A673 (cell line): ENCODE measurements around the gene RALA. TPM values are rescaled to one million over a fixed set of nuclear protein-coding genes. Genes with fewer than 3 reads are reported as not detected.

Experiments used
- BruUV-seq: library from RNA; stranded (reverse); fragments of 400-500 nt; replicated peaks from 2 replicates; lab custom pipeline; 2021; lab: Mats Ljungman, UMichigan
- CTCF ChIA-PET: fragments of 300-600 bp; sonication (Branson Sonifier 250); formaldehyde crosslinking; loops from one replicate; lab custom pipeline; 2022; ENCODE audit warnings: antibody characterized with exemption; lab: Charles Lee
- POLR2A ChIA-PET: fragments of 300-600 bp; sonication (Branson Sonifier 250); formaldehyde crosslinking; loops from one replicate; lab custom pipeline; 2022; ENCODE audit warnings: antibody characterized with exemption; ENCODE audit not compliant: low non-redundant PET; lab: Charles Lee
- DNase-seq: peaks from one replicate; pipeline ENCODE4 v3.0.0-alpha.2; 2015; ENCODE audit warnings: low spot score
- H3K27ac ChIP-seq: fragments of 200-600 bp; sonication (generic); 2 replicates; pipeline ENCODE4 v1.5.1; 2016; ENCODE audit warnings: mixed run types, low read depth, mild to moderate bottlenecking, mixed read lengths, antibody characterized with exemption, low read length; ENCODE audit not compliant: poor library complexity, severe bottlenecking
- H3K27me3 ChIP-seq: fragments of 200-600 bp; sonication (generic); replicated peaks from 2 replicates; pipeline ENCODE4 v1.6.1; 2017; ENCODE audit warnings: mixed run types, low read depth, mild to moderate bottlenecking, mixed read lengths, antibody characterized with exemption, low read length; ENCODE audit not compliant: insufficient read depth, poor library complexity
- H3K36me3 ChIP-seq: fragments of 200-600 bp; sonication (generic); 2 replicates; pipeline ENCODE4 v1.6.1; 2016; ENCODE audit warnings: mixed run types, mild to moderate bottlenecking, mixed read lengths, antibody characterized with exemption, low read length; ENCODE audit not compliant: insufficient read depth, poor library complexity, severe bottlenecking
- H3K4me1 ChIP-seq: fragments of 200-600 bp; sonication (generic); 2 replicates; pipeline ENCODE4 v1.6.1; 2017; ENCODE audit warnings: mixed run types, mild to moderate bottlenecking, mixed read lengths, antibody characterized with exemption, low read length; ENCODE audit not compliant: insufficient read depth, poor library complexity, severe bottlenecking
- H3K4me3 ChIP-seq: fragments of 200-600 bp; sonication (generic); 2 replicates; pipeline ENCODE4 v1.5.1; 2016; ENCODE audit warnings: low read depth, mixed run types, mild to moderate bottlenecking, mixed read lengths, low read length; ENCODE audit not compliant: poor library complexity, severe bottlenecking
- H3K9me3 ChIP-seq: fragments of 200-600 bp; sonication (generic); 2 replicates; pipeline ENCODE4 v1.6.1; 2016; ENCODE audit warnings: mixed run types, low read depth, mild to moderate bottlenecking, mixed read lengths, antibody characterized with exemption, low read length; ENCODE audit not compliant: poor library complexity, severe bottlenecking
- CTCF ChIP-seq: fragments of 300-800, 200-600 bp; sonication (generic); conservative IDR thresholded peaks from 2 replicates; pipeline ENCODE4 v1.5.1; 2017; ENCODE audit warnings: low read depth, mild to moderate bottlenecking, antibody characterized with exemption, low read length, moderate library complexity, mixed read lengths
- EZH2 ChIP-seq: fragments of 200-600 bp; sonication (generic); IDR thresholded peaks from 2 replicates; pipeline ENCODE4 v1.6.1; 2017; ENCODE audit warnings: borderline replicate concordance, low read depth, mild to moderate bottlenecking, mixed read lengths, antibody characterized with exemption, low read length; ENCODE audit not compliant: poor library complexity, severe bottlenecking
- intact Hi-C: fragments of 100-400 bp; cut with micrococcal nuclease; formaldehyde crosslinking; loops from one replicate; pipeline ENCODE4 v1.10.0; 2022; ENCODE audit not compliant: unreplicated experiment
- total RNA-seq: library from RNA; stranded (reverse); gene quantifications from 2 replicates; pipeline ENCODE4 v1.2.3, GENCODE V29; 2021

The RALA gene
- total RNA-seq, 1 experiment from 2014 or later = 33.9 TPM

GRCh38 chr7:39741942-39742623 is 118.7 kb downstream of the RALA start:
- no TSS peak for BruUV-seq
- TF ChIP-seq EZH2 (no peak), CTCF (peak; percentile 67)
- DNase-seq = peak; percentile 67

GRCh38 chr7:39744620-39745019 is 121.2 kb downstream of the RALA start:
- H3K4me1 ChIP-seq = no peaks in the 10 kb centered on the region
- CTCF ChIA-PET = interaction anchor here (1.5 kb wide), 1 partner anchor 164 kb away, joined by 6 read pairs; no protein-coding TSS in a partner anchor
- POLR2A ChIA-PET = no interaction called here
- H3K27me3 ChIP-seq = no peaks in the 10 kb centered on the region
- no peaks in the 10 kb centered on the region for H3K36me3 ChIP-seq
- TF ChIP-seq EZH2 = no peak
- no peak for TF ChIP-seq CTCF
- no peak overlapping the region for H3K27ac ChIP-seq
- no peak overlapping the region for H3K4me3 ChIP-seq
- no peak for DNase-seq
- BruUV-seq = no TSS peak
- no peaks in the 10 kb centered on the region for H3K9me3 ChIP-seq
- intact Hi-C loops = no loop called here

More at GRCh38 chr7:39741942-39742623, 118.7 kb downstream of the RALA start:
- H3K9me3 ChIP-seq = no peaks in the 10 kb centered on the region
- no peaks in the 10 kb centered on the region for H3K4me1 ChIP-seq
- CTCF ChIA-PET = no interaction called here
- intact Hi-C loops = no loop called here
- no peaks in the 10 kb centered on the region for H3K27me3 ChIP-seq
- H3K27ac ChIP-seq = no peak overlapping the region
- no peaks in the 10 kb centered on the region for H3K36me3 ChIP-seq
- POLR2A ChIA-PET = no interaction called here
- H3K4me3 ChIP-seq = no peak overlapping the region

GRCh38 chr7:39745320-39745719 is 121.9 kb downstream of the RALA start:
- Histone ChIP-seq H3K4me1 (no peaks in the 10 kb centered on the region), H3K4me3 (no peak overlapping the region), H3K9me3 (no peaks in the 10 kb centered on the region), H3K27me3 (no peaks in the 10 kb centered on the region), H3K27ac (no peak overlapping the region), H3K36me3 (no peaks in the 10 kb centered on the region)
- ChIA-PET POLR2A (no interaction called here), CTCF (interaction anchor here (0.7 to 4.6 kb wide), 2 partner anchors 11 to 166 kb away, joined by 3 to 61 read pairs; no protein-coding TSS in a partner anchor)
- no TSS peak for BruUV-seq
- DNase-seq = no peak
- intact Hi-C loops = no loop called here
- TF ChIP-seq CTCF (no peak), EZH2 (no peak)
